Epithelial cell of proximal tubule (primary cell): ENCODE results near the gene SOBP. TPM values are rescaled to one million over a fixed set of nuclear protein-coding genes. Genes with fewer than 3 reads are reported as not detected.

Source experiments
- DNase-seq: peaks from one replicate; pipeline ENCODE4 v3.0.0-alpha.2; 2011; ENCODE audit warnings: low read depth
- H3K4me3 ChIP-seq: 2 replicates; pipeline ENCODE4 v1.5.1; 2011; ENCODE audit warnings: low read depth, mild to moderate bottlenecking, low read length
- CTCF ChIP-seq: conservative IDR thresholded peaks from 2 replicates; pipeline ENCODE4 v1.5.1; 2012; ENCODE audit warnings: low read depth, mild to moderate bottlenecking, low read length
- total RNA-seq: library from RNA; depleted of rRNA; stranded (reverse); fragments of >200 nt; gene quantifications from 2 replicates; pipeline ENCODE4 v1.2.3, GENCODE V29; 2015

Gene SOBP
- total RNA-seq, 1 donor from 2014 or later = 2.5 TPM

DNA sequence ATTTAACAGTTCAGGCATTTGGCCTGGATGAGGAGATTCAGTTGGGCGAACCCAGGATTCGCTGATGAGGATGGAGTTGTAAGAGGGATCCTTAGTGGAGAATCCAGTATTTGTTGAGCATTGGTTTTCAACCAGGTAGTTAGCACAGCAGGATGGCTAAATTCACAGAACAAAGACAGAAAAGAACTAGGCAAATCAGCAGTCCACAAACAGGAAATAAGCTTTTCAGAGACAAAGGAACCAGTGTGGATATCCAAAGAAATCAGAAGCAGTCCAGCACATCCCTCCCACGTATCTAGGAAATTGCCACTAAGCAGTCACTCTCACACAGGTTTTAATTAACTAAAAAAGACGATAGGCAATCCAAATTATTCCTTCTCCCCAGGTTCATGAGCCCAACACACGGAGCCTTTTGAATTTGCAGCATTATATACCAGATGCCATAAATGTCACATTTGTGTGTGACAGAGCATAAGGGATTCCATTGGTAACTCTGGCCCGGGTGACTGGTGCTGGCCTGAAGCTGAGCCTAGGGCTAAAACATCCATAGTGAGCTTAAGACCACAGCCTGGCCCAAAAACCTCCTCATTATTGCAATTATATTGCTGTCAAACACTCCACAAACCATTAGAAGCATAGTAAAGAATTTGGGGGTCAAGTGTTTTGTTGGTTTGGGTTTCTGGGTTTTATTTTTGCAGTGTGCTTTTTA is 131.5 kb downstream of the SOBP start:
- no peak overlapping the region for H3K4me3 ChIP-seq
- DNase-seq = no peak
- TF ChIP-seq CTCF = no peak

- no peak for DNase-seq
- H3K4me3 ChIP-seq = no peak overlapping the region
- no peak for TF ChIP-seq CTCF
Observed at GRCh38 chr6:107622269-107622668, 132.4 kb downstream of the SOBP start.

- no peak for TF ChIP-seq CTCF
- H3K4me3 ChIP-seq = no peak overlapping the region
- DNase-seq = no peak
Observed at GRCh38 chr6:107624050-107624449, 134.1 kb downstream of the SOBP start.

GRCh38 chr6:107624541-107624940 is 134.6 kb downstream of the SOBP start:
- no peak for TF ChIP-seq CTCF
- DNase-seq = no peak
- H3K4me3 ChIP-seq = no peak overlapping the region

GRCh38 chr6:107625264-107625663 is 135.3 kb downstream of the SOBP start:
- no peak overlapping the region for H3K4me3 ChIP-seq
- no peak for DNase-seq
- no peak for TF ChIP-seq CTCF

DNA sequence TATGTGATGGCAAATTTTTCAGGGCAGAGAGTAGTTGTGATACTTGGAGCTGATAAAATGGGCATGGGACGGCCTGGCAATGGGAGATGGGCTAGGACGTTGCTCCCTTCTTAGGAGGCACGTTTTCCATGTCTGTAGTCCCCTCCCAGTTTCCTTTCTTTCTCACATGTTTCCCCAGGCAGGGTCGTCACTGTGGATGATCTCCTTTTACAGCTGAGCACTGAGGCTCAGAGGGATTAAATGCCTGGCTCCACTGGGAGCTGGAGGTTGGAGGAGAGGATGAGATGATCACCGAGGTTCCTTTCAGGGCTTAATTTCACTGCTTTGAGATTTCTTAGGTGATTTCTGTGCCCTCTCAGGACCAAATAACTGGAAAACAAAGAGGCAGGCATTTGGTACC is 136.7 kb downstream of the SOBP start:
- H3K4me3 ChIP-seq = no peak overlapping the region
- no peak for DNase-seq
- no peak for TF ChIP-seq CTCF

GRCh38 chr6:107627969-107628368 is 138.1 kb downstream of the SOBP start:
- H3K4me3 ChIP-seq = no peak overlapping the region
- TF ChIP-seq CTCF = no peak
- no peak for DNase-seq
